ENCODE data around the gene MPHOSPH9. TPM values are rescaled to one million over a fixed set of nuclear protein-coding genes. Genes with fewer than 3 reads are reported as not detected.
A peak's percentile ranks its signal among the peaks of the same experiment; 100 is the strongest.

The MPHOSPH9 gene
- total and polyA plus RNA-seq, 8 donors = 4.9 to 288 (median 45.3) TPM

DNA sequence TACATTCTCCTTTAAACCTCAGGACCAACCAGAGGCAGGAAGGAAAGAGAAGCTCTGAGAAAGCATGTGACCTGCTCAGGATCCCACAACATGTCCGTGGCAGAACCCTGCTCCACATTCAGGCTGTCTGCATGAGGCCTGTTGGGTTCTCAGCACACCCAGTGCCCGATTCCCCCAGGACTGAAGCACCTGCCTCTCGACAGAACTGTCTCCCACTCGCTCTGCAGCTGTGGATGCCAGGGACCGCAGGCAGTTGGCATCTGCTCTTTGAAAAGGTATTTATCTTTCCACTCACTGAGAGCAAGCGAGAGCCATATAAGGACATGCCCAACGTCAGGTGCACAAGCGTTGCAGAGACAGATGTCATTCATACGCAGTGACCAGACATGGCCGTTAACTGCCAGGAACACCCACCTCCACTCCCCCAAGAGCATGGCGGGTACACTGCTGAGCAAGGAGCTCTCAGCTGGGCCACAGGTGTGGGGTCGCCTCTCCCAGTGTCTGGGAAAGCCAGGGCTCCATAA is 101.0 kb downstream of the MPHOSPH9 start:
- Histone ChIP-seq H3K9me3 (no peaks in the 10 kb centered on the region), H3K36me3 (peaks cover 0 to 4% (median 0%) of the 10 kb centered on the region in 4 donors), H3K4me3 (no peak overlapping the region), H3K27me3 (no peaks in the 10 kb centered on the region), H3K4me1 (peaks cover 12 to 46% (median 23%) of the 10 kb centered on the region in 4 donors), H3K27ac (peak overlapping the region; percentile 33 to 69 (median 54))
- intact Hi-C loops (cut with DNase I; ENCODE audit: low total_unique reads) = no loop called here
- 25 to 55% (median 31%) methylated on average over 11 to 12 of the region's 12 CpGs for WGBS, 5 donors
- DNase-seq = peak; percentile 66 to 71
- TF ChIP-seq CTCF (IDR thresholded peaks at IDR 0.05) (no peak), POLR2AphosphoS5 (IDR thresholded peaks at IDR 0.05) (no peak), POLR2A (IDR thresholded peaks at IDR 0.05) (peak in 1 of 4 donors; percentile 15)

DNA sequence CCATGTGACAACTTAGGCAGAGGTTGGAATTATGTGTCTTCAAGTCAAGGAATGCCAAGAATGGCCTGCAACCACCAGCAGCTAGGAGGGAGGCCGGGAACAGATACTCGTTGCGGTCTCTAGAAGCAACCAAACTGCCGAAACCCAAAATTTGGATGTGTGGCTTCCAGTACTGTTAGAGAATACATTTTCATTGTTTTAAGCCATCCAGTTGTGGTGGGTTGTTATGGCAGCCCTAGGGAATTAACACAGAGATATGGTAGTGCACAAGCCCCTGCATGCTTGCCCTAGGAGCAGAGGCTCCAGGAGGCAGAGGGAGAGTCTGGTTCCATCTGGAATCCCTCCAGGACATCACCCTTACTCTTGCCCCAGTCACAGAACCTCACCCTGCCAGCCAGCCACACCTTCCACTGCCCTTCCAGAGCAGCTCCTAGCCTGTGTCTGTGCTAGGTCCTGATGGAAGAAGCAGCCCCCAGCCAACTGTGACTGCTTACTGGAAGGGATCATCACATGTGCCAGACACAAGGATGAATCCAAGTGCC is 101.6 kb downstream of the MPHOSPH9 start:
- Histone ChIP-seq H3K4me3 (no peak overlapping the region), H3K9me3 (no peaks in the 10 kb centered on the region), H3K4me1 (peaks cover 12 to 52% (median 29%) of the 10 kb centered on the region in 4 donors), H3K27me3 (no peaks in the 10 kb centered on the region), H3K27ac (peak overlapping the region in 4 of 5 donors; percentile 33 to 69 (median 60)), H3K36me3 (no peaks in the 10 kb centered on the region)
- 81 to 97% (median 87%) methylated on average over 4 of the region's 4 CpGs for WGBS, 5 donors
- TF ChIP-seq POLR2AphosphoS5 (IDR thresholded peaks at IDR 0.05) = no peak
- no peak for TF ChIP-seq EP300 (IDR thresholded peaks at IDR 0.05)
- no peak for TF ChIP-seq CTCF (IDR thresholded peaks at IDR 0.05)
- TF ChIP-seq POLR2A (IDR thresholded peaks at IDR 0.05) = no peak
- intact Hi-C loops (cut with DNase I; ENCODE audit: low total_unique reads) = no loop called here
- no peak for DNase-seq

GRCh38 chr12:123129621-123130020 is 103.3 kb downstream of the MPHOSPH9 start:
- Histone ChIP-seq H3K4me1 (peaks cover 17 to 57% (median 34%) of the 10 kb centered on the region in 4 donors), H3K27me3 (no peaks in the 10 kb centered on the region), H3K4me3 (no peak overlapping the region), H3K27ac (no peak overlapping the region), H3K36me3 (no peaks in the 10 kb centered on the region), H3K9me3 (no peaks in the 10 kb centered on the region)
- WGBS, 5 donors = 81 to 92% (median 85%) methylated on average over 4 of the region's 4 CpGs
- no peak for DNase-seq
- TF ChIP-seq EP300 (IDR thresholded peaks at IDR 0.05) (no peak), CTCF (IDR thresholded peaks at IDR 0.05) (no peak), POLR2AphosphoS5 (IDR thresholded peaks at IDR 0.05) (no peak), POLR2A (IDR thresholded peaks at IDR 0.05) (no peak)
- intact Hi-C loops (cut with DNase I; ENCODE audit: low total_unique reads) = no loop called here

GRCh38 chr12:123127182-123127495 is 105.8 kb downstream of the MPHOSPH9 start:
- intact Hi-C loops (cut with DNase I; ENCODE audit: low total_unique reads) = no loop called here
- no peaks in the 10 kb centered on the region for H3K9me3 ChIP-seq
- TF ChIP-seq POLR2AphosphoS5 (IDR thresholded peaks at IDR 0.05) = no peak
- no peak for TF ChIP-seq EP300 (IDR thresholded peaks at IDR 0.05)
- TF ChIP-seq POLR2A (IDR thresholded peaks at IDR 0.05) = no peak
- no peak for TF ChIP-seq CTCF (IDR thresholded peaks at IDR 0.05)
- H3K36me3 ChIP-seq = no peaks in the 10 kb centered on the region
- H3K4me3 ChIP-seq = no peak overlapping the region
- DNase-seq = no peak
- H3K27me3 ChIP-seq = no peaks in the 10 kb centered on the region
- H3K4me1 ChIP-seq = peaks cover 17 to 41% (median 28%) of the 10 kb centered on the region in 4 donors
- peak overlapping the region in 4 of 5 donors; percentile 44 to 63 (median 56) for H3K27ac ChIP-seq
- WGBS, 5 donors = 91 to 96% (median 92%) methylated on average over 6 of the region's 6 CpGs

Data from stomach (tissue), 9 donors.